ENCODE data around the gene ABLIM1.

DNA sequence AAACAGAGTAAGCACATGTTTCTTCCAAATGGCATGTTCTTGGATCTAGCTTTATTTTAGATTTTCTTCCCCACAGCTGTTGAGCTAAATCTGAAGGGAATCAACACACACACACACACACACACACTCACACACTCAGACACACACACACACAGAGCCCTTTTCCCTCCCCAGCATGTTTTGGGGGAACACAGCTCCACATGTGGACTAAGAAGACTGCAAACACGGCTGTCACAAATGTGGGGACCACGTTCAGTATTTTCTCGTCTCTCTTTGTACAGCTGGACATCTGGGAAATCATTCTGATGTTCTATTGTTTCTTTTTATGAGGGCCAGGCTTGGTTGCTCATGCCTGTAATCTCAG is 116.3 kb downstream of the ABLIM1 start:
- TF ChIP-seq IRF4 (IDR thresholded peaks at IDR 0.05; ENCODE audit: low read depth, low read length) = no peak
- no peak for TF ChIP-seq POLR2A (IDR thresholded peaks at IDR 0.05; ENCODE audit: low read depth, low read length)
- TF ChIP-seq NR2C2 (IDR thresholded peaks at IDR 0.05; ENCODE audit: borderline replicate concordance, control insufficient read depth, insufficient read length, low read depth) = no peak
- TF ChIP-seq, protein P1, sequence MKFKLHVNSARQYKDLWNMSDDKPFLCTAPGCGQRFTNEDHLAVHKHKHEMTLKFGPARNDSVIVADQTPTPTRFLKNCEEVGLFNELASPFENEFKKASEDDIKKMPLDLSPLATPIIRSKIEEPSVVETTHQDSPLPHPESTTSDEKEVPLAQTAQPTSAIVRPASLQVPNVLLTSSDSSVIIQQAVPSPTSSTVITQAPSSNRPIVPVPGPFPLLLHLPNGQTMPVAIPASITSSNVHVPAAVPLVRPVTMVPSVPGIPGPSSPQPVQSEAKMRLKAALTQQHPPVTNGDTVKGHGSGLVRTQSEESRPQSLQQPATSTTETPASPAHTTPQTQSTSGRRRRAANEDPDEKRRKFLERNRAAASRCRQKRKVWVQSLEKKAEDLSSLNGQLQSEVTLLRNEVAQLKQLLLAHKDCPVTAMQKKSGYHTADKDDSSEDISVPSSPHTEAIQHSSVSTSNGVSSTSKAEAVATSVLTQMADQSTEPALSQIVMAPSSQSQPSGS (IDR thresholded peaks at IDR 0.05; ENCODE audit: low read length) = no peak
- no peak for TF ChIP-seq EP300 (IDR thresholded peaks at IDR 0.05; ENCODE audit: borderline replicate concordance in 1 of 2, control insufficient read depth in 1 of 2, low read depth in 2 of 2, low read length in 2 of 2)
- TF ChIP-seq, protein P2, sequence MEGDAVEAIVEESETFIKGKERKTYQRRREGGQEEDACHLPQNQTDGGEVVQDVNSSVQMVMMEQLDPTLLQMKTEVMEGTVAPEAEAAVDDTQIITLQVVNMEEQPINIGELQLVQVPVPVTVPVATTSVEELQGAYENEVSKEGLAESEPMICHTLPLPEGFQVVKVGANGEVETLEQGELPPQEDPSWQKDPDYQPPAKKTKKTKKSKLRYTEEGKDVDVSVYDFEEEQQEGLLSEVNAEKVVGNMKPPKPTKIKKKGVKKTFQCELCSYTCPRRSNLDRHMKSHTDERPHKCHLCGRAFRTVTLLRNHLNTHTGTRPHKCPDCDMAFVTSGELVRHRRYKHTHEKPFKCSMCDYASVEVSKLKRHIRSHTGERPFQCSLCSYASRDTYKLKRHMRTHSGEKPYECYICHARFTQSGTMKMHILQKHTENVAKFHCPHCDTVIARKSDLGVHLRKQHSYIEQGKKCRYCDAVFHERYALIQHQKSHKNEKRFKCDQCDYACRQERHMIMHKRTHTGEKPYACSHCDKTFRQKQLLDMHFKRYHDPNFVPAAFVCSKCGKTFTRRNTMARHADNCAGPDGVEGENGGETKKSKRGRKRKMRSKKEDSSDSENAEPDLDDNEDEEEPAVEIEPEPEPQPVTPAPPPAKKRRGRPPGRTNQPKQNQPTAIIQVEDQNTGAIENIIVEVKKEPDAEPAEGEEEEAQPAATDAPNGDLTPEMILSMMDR (IDR thresholded peaks at IDR 0.05 in 2 of 3, conservative IDR thresholded peaks at IDR 0.05 in 1 of 3; ENCODE audit: control insufficient read depth in 2 of 3, extremely low read depth in 1 of 3, insufficient read depth in 1 of 3, low read depth in 3 of 3, low read length in 3 of 3) = no peak
- no peak for TF ChIP-seq EZH2 (IDR thresholded peaks at IDR 0.05; ENCODE audit: borderline replicate concordance, control insufficient read depth, low read depth, low read length)
- TF ChIP-seq, protein P3, sequence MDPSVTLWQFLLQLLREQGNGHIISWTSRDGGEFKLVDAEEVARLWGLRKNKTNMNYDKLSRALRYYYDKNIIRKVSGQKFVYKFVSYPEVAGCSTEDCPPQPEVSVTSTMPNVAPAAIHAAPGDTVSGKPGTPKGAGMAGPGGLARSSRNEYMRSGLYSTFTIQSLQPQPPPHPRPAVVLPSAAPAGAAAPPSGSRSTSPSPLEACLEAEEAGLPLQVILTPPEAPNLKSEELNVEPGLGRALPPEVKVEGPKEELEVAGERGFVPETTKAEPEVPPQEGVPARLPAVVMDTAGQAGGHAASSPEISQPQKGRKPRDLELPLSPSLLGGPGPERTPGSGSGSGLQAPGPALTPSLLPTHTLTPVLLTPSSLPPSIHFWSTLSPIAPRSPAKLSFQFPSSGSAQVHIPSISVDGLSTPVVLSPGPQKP (IDR thresholded peaks at IDR 0.05; ENCODE audit: low read depth, low read length) = no peak
- no peak for TF ChIP-seq FOS (IDR thresholded peaks at IDR 0.05; ENCODE audit: borderline replicate concordance, extremely low read depth, insufficient read length)
- no peak for TF ChIP-seq ESRRA (IDR thresholded peaks at IDR 0.05; ENCODE audit: low read length)
- no peak for TF ChIP-seq CREB1 (IDR thresholded peaks at IDR 0.05; ENCODE audit: low read depth)
- no peak for TF ChIP-seq RFX5 (IDR thresholded peaks at IDR 0.05; ENCODE audit: low read depth, low read length)
